DND-41 (cell line): ENCODE measurements around the gene BRD9.

Experiments used
- CTCF ChIP-seq: IDR thresholded peaks from 2 replicates; pipeline ENCODE4 v1.5.1; 2012; ENCODE audit warnings: borderline replicate concordance, low read length, moderate library complexity, mild to moderate bottlenecking; ENCODE audit not compliant: poor library complexity, severe bottlenecking; ENCODE audit errors: extremely low read depth
- EZH2 ChIP-seq: IDR thresholded peaks from 3 replicates; pipeline ENCODE4 v1.6.1; 2012; ENCODE audit warnings: borderline replicate concordance, low read depth, mild to moderate bottlenecking, moderate library complexity, low read length, inconsistent platforms; ENCODE audit not compliant: severe bottlenecking

DNA sequence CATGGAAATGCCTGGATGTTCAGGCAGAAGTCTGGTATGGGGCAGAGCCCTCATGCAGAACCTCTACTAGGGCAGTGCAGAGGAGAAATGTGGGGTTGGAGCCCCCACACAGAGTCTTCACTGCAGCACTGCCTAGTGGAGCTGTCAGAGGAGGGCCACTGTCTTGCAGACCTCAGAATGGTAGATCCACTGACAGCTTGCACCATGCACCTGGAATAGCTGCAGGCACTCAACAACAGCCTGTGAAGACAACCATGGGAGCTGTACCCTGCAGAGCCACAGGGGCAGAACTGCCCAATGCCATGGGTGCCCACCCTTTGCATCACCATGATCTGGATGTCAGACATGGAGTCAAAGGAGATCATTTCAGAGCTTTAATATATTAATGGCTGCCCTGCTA lies 37.0 kb upstream of the BRD9 start:
- TF ChIP-seq CTCF (no peak), EZH2 (no peak)
